NT2/D1 (cell line): Measurements from ENCODE around the gene STK38.

Experiments
- DNase-seq: peaks from one replicate; pipeline ENCODE4 v3.0.0-alpha.2; 2011; ENCODE audit warnings: low read depth, low spot score
- H3K27me3 ChIP-seq: 2 replicates; pipeline ENCODE4 v1.6.0; 2011; ENCODE audit warnings: mild to moderate bottlenecking; ENCODE audit not compliant: insufficient read length, insufficient read depth
- H3K36me3 ChIP-seq: 2 replicates; pipeline ENCODE4 v1.6.1; 2011; ENCODE audit warnings: mild to moderate bottlenecking, low read length, mixed read lengths; ENCODE audit not compliant: insufficient read depth, insufficient read length
- H3K4me1 ChIP-seq: 2 replicates; pipeline ENCODE4 v1.5.1; 2011; ENCODE audit not compliant: insufficient read depth, insufficient read length
- H3K4me3 ChIP-seq: 2 replicates; pipeline ENCODE4 v1.5.1; 2011; ENCODE audit warnings: low read depth; ENCODE audit not compliant: insufficient read length
- H3K9ac ChIP-seq: 2 replicates; pipeline ENCODE4 v1.6.0; 2011; ENCODE audit warnings: low read depth; ENCODE audit not compliant: insufficient read length
- H3K9me3 ChIP-seq: 2 replicates; pipeline ENCODE4 v1.5.1; 2011; ENCODE audit warnings: mild to moderate bottlenecking, low read length; ENCODE audit not compliant: insufficient read depth
- SUZ12 ChIP-seq: IDR thresholded peaks from 2 replicates; pipeline ENCODE4 v1.6.1; 2011; ENCODE audit not compliant: insufficient read length, insufficient read depth; ENCODE audit errors: extremely low read depth
- YY1 ChIP-seq: IDR thresholded peaks from 2 replicates; pipeline ENCODE4 v1.6.1; 2011; ENCODE audit not compliant: insufficient read length, insufficient read depth
- ZNF274 ChIP-seq: IDR thresholded peaks from 2 replicates; pipeline ENCODE4 v1.6.1; 2011; ENCODE audit warnings: mild to moderate bottlenecking, low read depth, low read length

STK38 gene

GRCh38 chr6:36563237-36563927 is 16.1 kb upstream of the STK38 start:
- Histone ChIP-seq H3K4me3 (no peak overlapping the region), H3K9me3 (no peaks in the 10 kb centered on the region), H3K36me3 (no peaks in the 10 kb centered on the region), H3K4me1 (no peaks in the 10 kb centered on the region), H3K9ac (no peak overlapping the region), H3K27me3 (no peaks in the 10 kb centered on the region)
- no peak for DNase-seq
- TF ChIP-seq YY1: no peak
- no peak for TF ChIP-seq SUZ12
- TF ChIP-seq ZNF274: no peak

- Histone ChIP-seq H3K4me3 (no peak overlapping the region), H3K36me3 (no peaks in the 10 kb centered on the region), H3K9ac (no peak overlapping the region), H3K27me3 (no peaks in the 10 kb centered on the region), H3K4me1 (no peaks in the 10 kb centered on the region), H3K9me3 (no peaks in the 10 kb centered on the region)
- TF ChIP-seq ZNF274 (no peak), SUZ12 (no peak), YY1 (no peak)
- DNase-seq: no peak
These were observed 13.5 kb upstream of the STK38 start for GRCh38 chr6:36560822-36561221.

GRCh38 chr6:36559011-36559793 is 11.9 kb upstream of the STK38 start:
- Histone ChIP-seq H3K9ac (no peak overlapping the region), H3K36me3 (no peaks in the 10 kb centered on the region), H3K9me3 (no peaks in the 10 kb centered on the region), H3K4me3 (no peak overlapping the region), H3K27me3 (no peaks in the 10 kb centered on the region), H3K4me1 (no peaks in the 10 kb centered on the region)
- TF ChIP-seq YY1 (no peak), SUZ12 (no peak), ZNF274 (no peak)
- DNase-seq: no peak

- Histone ChIP-seq H3K9me3 (no peaks in the 10 kb centered on the region), H3K36me3 (no peaks in the 10 kb centered on the region), H3K4me1 (no peaks in the 10 kb centered on the region), H3K4me3 (no peak overlapping the region), H3K27me3 (no peaks in the 10 kb centered on the region), H3K9ac (no peak overlapping the region)
- DNase-seq: no peak
- no peak for TF ChIP-seq ZNF274
- no peak for TF ChIP-seq YY1
- TF ChIP-seq SUZ12: no peak
These were observed 9.0 kb upstream of the STK38 start for GRCh38 chr6:36556281-36556680.

GRCh38 chr6:36555750-36556252 is 8.5 kb upstream of the STK38 start:
- no peaks in the 10 kb centered on the region for H3K27me3 ChIP-seq
- TF ChIP-seq YY1 (no peak), SUZ12 (no peak), ZNF274 (no peak)
- no peak overlapping the region for H3K9ac ChIP-seq
- H3K4me3 ChIP-seq: no peak overlapping the region
- H3K4me1 ChIP-seq: no peaks in the 10 kb centered on the region
- H3K9me3 ChIP-seq: no peaks in the 10 kb centered on the region
- no peaks in the 10 kb centered on the region for H3K36me3 ChIP-seq
- no peak for DNase-seq

- Histone ChIP-seq H3K36me3 (no peaks in the 10 kb centered on the region), H3K9ac (no peak overlapping the region), H3K4me3 (no peak overlapping the region), H3K4me1 (no peaks in the 10 kb centered on the region), H3K27me3 (no peaks in the 10 kb centered on the region), H3K9me3 (no peaks in the 10 kb centered on the region)
- no peak for DNase-seq
- TF ChIP-seq YY1 (no peak), SUZ12 (no peak), ZNF274 (no peak)
These were observed 3.3 kb upstream of the STK38 start for GRCh38 chr6:36550473-36551000.

- no peak overlapping the region for H3K9ac ChIP-seq
- no peak for DNase-seq
- peaks cover 6% of the 10 kb centered on the region for H3K36me3 ChIP-seq
- H3K27me3 ChIP-seq: no peaks in the 10 kb centered on the region
- no peaks in the 10 kb centered on the region for H3K9me3 ChIP-seq
- no peak overlapping the region for H3K4me3 ChIP-seq
- H3K4me1 ChIP-seq: no peaks in the 10 kb centered on the region
- TF ChIP-seq YY1 (no peak), ZNF274 (no peak), SUZ12 (no peak)
These were observed 1.1 kb upstream of the STK38 start for GRCh38 chr6:36548401-36548743.
